Measurements from ENCODE around the gene RBPMS2.
"Not testable (repeated sequence)": the region's sequence is repeated elsewhere in the genome, so short reads cannot be mapped to it uniquely, and the experiment has no call there.

Gene RBPMS2

GRCh38 chr15:64775551-64776401, at the start of gene RBPMS2:
RBPMS2 (minus strand) TSS chr15:64775589; CDS start chr15:64775319, 270 bp downstream.
- no peak for TF ChIP-seq CTCF (IDR thresholded peaks at IDR 0.05; ENCODE audit: low read length, missing control alignments)
- peak; percentile 8 for DNase-seq (ENCODE audit: low read depth)
- peak within 1 kb of the TSS; percentile 47 for H3K4me3 ChIP-seq (replicated peaks; ENCODE audit: low read depth, low read length)

GRCh38 chr15:64824929-64825430, 49.6 kb upstream of the RBPMS2 start:
- peak overlapping the region; percentile 63 for H3K4me3 ChIP-seq (replicated peaks; ENCODE audit: low read depth, low read length)
- DNase-seq (ENCODE audit: low read depth), result peak; percentile 17
- no peak for TF ChIP-seq CTCF (IDR thresholded peaks at IDR 0.05; ENCODE audit: low read length, missing control alignments)

GRCh38 chr15:64816452-64816851, 41.1 kb upstream of the RBPMS2 start:
- no peak for TF ChIP-seq CTCF (IDR thresholded peaks at IDR 0.05; ENCODE audit: low read length, missing control alignments)
- no peak for DNase-seq (ENCODE audit: low read depth)
- no peak overlapping the region for H3K4me3 ChIP-seq (replicated peaks; ENCODE audit: low read depth, low read length)

GRCh38 chr15:64814965-64815364, 39.6 kb upstream of the RBPMS2 start:
- not testable (repeated sequence) for DNase-seq (ENCODE audit: low read depth); H3K4me3 ChIP-seq (replicated peaks; ENCODE audit: low read depth, low read length)

- H3K4me3 ChIP-seq (replicated peaks; ENCODE audit: low read depth, low read length); DNase-seq (ENCODE audit: low read depth): not testable (repeated sequence)
Observed at GRCh38 chr15:64814283-64814682, 38.9 kb upstream of the RBPMS2 start.

GRCh38 chr15:64813075-64813474, 37.7 kb upstream of the RBPMS2 start:
- DNase-seq (ENCODE audit: low read depth), result peak; percentile 45
- no peak overlapping the region for H3K4me3 ChIP-seq (replicated peaks; ENCODE audit: low read depth, low read length)

GRCh38 chr15:64810497-64811326, 35.3 kb upstream of the RBPMS2 start:
- DNase-seq (ENCODE audit: low read depth), result no peak
- no peak overlapping the region for H3K4me3 ChIP-seq (replicated peaks; ENCODE audit: low read depth, low read length)
- no peak for TF ChIP-seq CTCF (IDR thresholded peaks at IDR 0.05; ENCODE audit: low read length, missing control alignments)

More at GRCh38 chr15:64813075-64813474, 37.7 kb upstream of the RBPMS2 start:
- no peak for TF ChIP-seq CTCF (IDR thresholded peaks at IDR 0.05; ENCODE audit: low read length, missing control alignments)

Measured in fibroblast of pulmonary artery (primary cell).